ENCODE data around the gene NPR2. TPM values are rescaled to one million over a fixed set of nuclear protein-coding genes. Genes with fewer than 3 reads are reported as not detected.

NPR2 gene
- total RNA-seq, 2 experiments from 2014 or later, result 12.4 to 13.4 TPM

GRCh38 chr9:35831040-35831439 is 39.6 kb downstream of the NPR2 start:
- H3K4me3 Mint-ChIP-seq, result no peak overlapping the region
- peaks cover 22% of the 10 kb centered on the region for H3K4me1 Mint-ChIP-seq
- H3K27ac Mint-ChIP-seq, result no peak overlapping the region
- H3K27me3 Mint-ChIP-seq, result peaks cover 4% of the 10 kb centered on the region
- H3K36me3 Mint-ChIP-seq, result no peaks in the 10 kb centered on the region
- CTCF ChIA-PET, result interaction anchor here (1.2 kb wide), 1 partner anchor 9 kb away, joined by 5 read pairs; no protein-coding TSS in a partner anchor
- ATAC-seq (no peak), DNase-seq (no peak)
- H3K9me3 Mint-ChIP-seq (ENCODE audit: low read depth), result no peaks in the 10 kb centered on the region

- Mint-ChIP-seq H3K4me3 (no peak overlapping the region), H3K9me3 (ENCODE audit: low read depth) (no peaks in the 10 kb centered on the region), H3K27ac (no peak overlapping the region), H3K27me3 (no peaks in the 10 kb centered on the region), H3K36me3 (no peaks in the 10 kb centered on the region), H3K4me1 (peaks cover 17% of the 10 kb centered on the region)
- ATAC-seq, result no peak
- CTCF ChIA-PET, result interaction anchor here (1.2 to 2.0 kb wide), 3 partner anchors 19 to 49 kb away, joined by 3 to 7 read pairs (median 5); no protein-coding TSS in a partner anchor
- DNase-seq, result no peak
Observed at GRCh38 chr9:35832814-35833213, 41.4 kb downstream of the NPR2 start.

GRCh38 chr9:35834260-35835215 is 43.1 kb downstream of the NPR2 start:
- CTCF ChIA-PET, result interaction anchor here (0.8 to 3.1 kb wide), 9 partner anchors 8 to 107 kb away, joined by 3 to 21 read pairs (median 7); partner anchors contain the start of gene SPAG8
- no peaks in the 10 kb centered on the region for H3K9me3 Mint-ChIP-seq (ENCODE audit: low read depth)
- H3K4me1 Mint-ChIP-seq, result peaks cover 9% of the 10 kb centered on the region
- ATAC-seq (no peak), DNase-seq (no peak)
- no peak overlapping the region for H3K27ac Mint-ChIP-seq
- no peaks in the 10 kb centered on the region for H3K36me3 Mint-ChIP-seq
- H3K27me3 Mint-ChIP-seq, result no peaks in the 10 kb centered on the region
- H3K4me3 Mint-ChIP-seq, result no peak overlapping the region

GRCh38 chr9:35835216-35835632 is 43.8 kb downstream of the NPR2 start:
- no peaks in the 10 kb centered on the region for H3K27me3 Mint-ChIP-seq
- H3K9me3 Mint-ChIP-seq (ENCODE audit: low read depth), result no peaks in the 10 kb centered on the region
- peaks cover 5% of the 10 kb centered on the region for H3K4me1 Mint-ChIP-seq
- no peak overlapping the region for H3K4me3 Mint-ChIP-seq
- ATAC-seq (peak; percentile 50), DNase-seq (no peak)
- CTCF ChIA-PET, result interaction anchor here (0.6 to 3.1 kb wide), 13 partner anchors 9 to 178 kb away, joined by 3 to 21 read pairs (median 5); partner anchors contain the start of genes RMRP and SPAG8
- H3K36me3 Mint-ChIP-seq, result no peaks in the 10 kb centered on the region
- no peak overlapping the region for H3K27ac Mint-ChIP-seq

GRCh38 chr9:35835766-35836165 is 44.4 kb downstream of the NPR2 start:
- H3K36me3 Mint-ChIP-seq, result no peaks in the 10 kb centered on the region
- ATAC-seq (no peak), DNase-seq (no peak)
- H3K4me1 Mint-ChIP-seq, result peaks cover 5% of the 10 kb centered on the region
- CTCF ChIA-PET, result interaction anchor here (0.6 to 3.1 kb wide), 13 partner anchors 9 to 178 kb away, joined by 3 to 21 read pairs (median 5); partner anchors contain the start of genes RMRP and SPAG8
- H3K27me3 Mint-ChIP-seq, result no peaks in the 10 kb centered on the region
- no peak overlapping the region for H3K27ac Mint-ChIP-seq
- no peaks in the 10 kb centered on the region for H3K9me3 Mint-ChIP-seq (ENCODE audit: low read depth)
- no peak overlapping the region for H3K4me3 Mint-ChIP-seq

GRCh38 chr9:35836595-35836994 is 45.2 kb downstream of the NPR2 start:
- ATAC-seq, result no peak
- no peaks in the 10 kb centered on the region for H3K36me3 Mint-ChIP-seq
- CTCF ChIA-PET, result interaction anchor here (1.1 to 3.1 kb wide), 6 partner anchors 10 to 140 kb away, joined by 3 to 21 read pairs (median 6); partner anchors contain the start of gene SPAG8
- no peaks in the 10 kb centered on the region for H3K9me3 Mint-ChIP-seq (ENCODE audit: low read depth)
- no peak for DNase-seq
- no peak overlapping the region for H3K4me3 Mint-ChIP-seq
- H3K4me1 Mint-ChIP-seq, result peaks cover 5% of the 10 kb centered on the region
- no peak overlapping the region for H3K27ac Mint-ChIP-seq
- H3K27me3 Mint-ChIP-seq, result no peaks in the 10 kb centered on the region

GRCh38 chr9:35839926-35840325 is 48.5 kb downstream of the NPR2 start:
- no peak for DNase-seq
- CTCF ChIA-PET, result interaction anchor here (1.6 to 2.8 kb wide), 2 partner anchors 9 to 13 kb away, joined by 5 to 9 read pairs; no protein-coding TSS in a partner anchor
- Mint-ChIP-seq H3K4me1 (peaks cover 12% of the 10 kb centered on the region), H3K27ac (no peak overlapping the region), H3K9me3 (ENCODE audit: low read depth) (no peaks in the 10 kb centered on the region), H3K27me3 (no peaks in the 10 kb centered on the region), H3K36me3 (no peaks in the 10 kb centered on the region), H3K4me3 (no peak overlapping the region)
- ATAC-seq, result no peak

- Mint-ChIP-seq H3K9me3 (ENCODE audit: low read depth) (no peaks in the 10 kb centered on the region), H3K27ac (no peak overlapping the region), H3K4me3 (no peak overlapping the region), H3K36me3 (no peaks in the 10 kb centered on the region), H3K4me1 (peaks cover 21% of the 10 kb centered on the region), H3K27me3 (no peaks in the 10 kb centered on the region)
- DNase-seq (no peak), ATAC-seq (no peak)
- CTCF ChIA-PET, result interaction anchor here (1.6 kb wide), 1 partner anchor 10 kb away, joined by 5 read pairs; no protein-coding TSS in a partner anchor
Observed at GRCh38 chr9:35840881-35841644, 49.7 kb downstream of the NPR2 start.

- Mint-ChIP-seq H3K36me3 (no peaks in the 10 kb centered on the region), H3K9me3 (ENCODE audit: low read depth) (no peaks in the 10 kb centered on the region), H3K27ac (no peak overlapping the region), H3K4me3 (no peak overlapping the region), H3K4me1 (peaks cover 21% of the 10 kb centered on the region), H3K27me3 (no peaks in the 10 kb centered on the region)
- CTCF ChIA-PET, result interaction anchor here (1.5 kb wide), 1 partner anchor 181 kb away, joined by 5 read pairs; no protein-coding TSS in a partner anchor
- DNase-seq, result no peak
- ATAC-seq, result no peak
Observed at GRCh38 chr9:35841645-35841900, 50.2 kb downstream of the NPR2 start.

GRCh38 chr9:35842020-35842745 is 50.8 kb downstream of the NPR2 start:
- Mint-ChIP-seq H3K36me3 (no peaks in the 10 kb centered on the region), H3K4me3 (no peak overlapping the region), H3K27ac (no peak overlapping the region), H3K9me3 (ENCODE audit: low read depth) (no peaks in the 10 kb centered on the region), H3K4me1 (peaks cover 22% of the 10 kb centered on the region), H3K27me3 (no peaks in the 10 kb centered on the region)
- CTCF ChIA-PET, result interaction anchor here (1.3 to 1.5 kb wide), 2 partner anchors 40 to 181 kb away, joined by 4 to 5 read pairs; no protein-coding TSS in a partner anchor
- no peak for DNase-seq
- ATAC-seq, result no peak

- H3K9me3 Mint-ChIP-seq (ENCODE audit: low read depth), result no peaks in the 10 kb centered on the region
- no peaks in the 10 kb centered on the region for H3K36me3 Mint-ChIP-seq
- no peaks in the 10 kb centered on the region for H3K27me3 Mint-ChIP-seq
- H3K4me1 Mint-ChIP-seq, result peaks cover 28% of the 10 kb centered on the region
- no peak overlapping the region for H3K27ac Mint-ChIP-seq
- no peak overlapping the region for H3K4me3 Mint-ChIP-seq
- ATAC-seq (no peak), DNase-seq (no peak)
- CTCF ChIA-PET, result interaction anchor here (1.3 to 1.5 kb wide), 2 partner anchors 39 to 180 kb away, joined by 4 to 5 read pairs; no protein-coding TSS in a partner anchor
Observed at GRCh38 chr9:35842795-35843194, 51.4 kb downstream of the NPR2 start.

GRCh38 chr9:35844628-35845270 is 53.4 kb downstream of the NPR2 start:
- no peak overlapping the region for H3K27ac Mint-ChIP-seq
- H3K9me3 Mint-ChIP-seq (ENCODE audit: low read depth), result no peaks in the 10 kb centered on the region
- H3K4me3 Mint-ChIP-seq, result no peak overlapping the region
- H3K4me1 Mint-ChIP-seq, result peaks cover 34% of the 10 kb centered on the region
- no peaks in the 10 kb centered on the region for H3K36me3 Mint-ChIP-seq
- DNase-seq, result no peak
- CTCF ChIA-PET, result interaction anchor here (1.0 to 2.3 kb wide), 7 partner anchors 10 to 138 kb away, joined by 3 to 11 read pairs (median 6); no protein-coding TSS in a partner anchor
- peak; percentile 58 for ATAC-seq
- H3K27me3 Mint-ChIP-seq, result no peaks in the 10 kb centered on the region
